T-helper 9 cell (primary cell): Measurements from ENCODE around the gene HES5.

Experiments used
- DNase-seq: peaks from one replicate; pipeline ENCODE4 v3.0.0-alpha.2; 2020

Gene HES5

DNA sequence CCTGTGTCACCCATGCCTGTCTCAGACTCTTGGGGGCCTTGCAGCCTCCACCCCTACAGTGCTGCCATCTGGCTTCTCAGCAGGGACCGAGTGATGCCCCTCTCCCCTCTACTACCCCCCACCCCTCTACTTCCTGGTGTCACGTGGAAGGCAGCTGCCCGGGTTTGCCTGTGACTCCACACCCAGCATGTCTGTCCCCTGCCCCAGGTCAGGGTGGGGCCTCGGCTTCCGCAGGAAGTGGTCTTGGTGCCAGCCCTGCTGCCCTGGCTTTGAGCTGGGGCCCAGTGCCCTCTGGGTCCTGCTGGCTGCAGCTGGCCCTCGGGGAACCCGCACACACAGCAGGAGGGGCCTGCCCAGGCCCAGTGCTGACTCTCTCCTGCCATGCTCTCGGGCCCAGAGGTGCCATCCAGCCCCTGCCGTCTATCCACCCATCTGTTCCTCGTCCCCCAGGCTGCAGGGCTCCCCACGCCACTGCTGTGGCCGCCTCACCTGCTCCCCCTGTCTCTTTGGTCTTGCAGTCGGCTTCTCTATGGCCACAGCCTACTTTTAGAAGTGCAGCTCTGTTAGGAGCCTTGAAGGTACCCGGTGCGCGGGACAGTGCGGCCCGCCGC lies 30.0 kb downstream of the HES5 start:
- DNase-seq, result no peak

GRCh38 chr1:2499260-2499659 lies 30.8 kb downstream of the HES5 start:
- no peak for DNase-seq

DNA sequence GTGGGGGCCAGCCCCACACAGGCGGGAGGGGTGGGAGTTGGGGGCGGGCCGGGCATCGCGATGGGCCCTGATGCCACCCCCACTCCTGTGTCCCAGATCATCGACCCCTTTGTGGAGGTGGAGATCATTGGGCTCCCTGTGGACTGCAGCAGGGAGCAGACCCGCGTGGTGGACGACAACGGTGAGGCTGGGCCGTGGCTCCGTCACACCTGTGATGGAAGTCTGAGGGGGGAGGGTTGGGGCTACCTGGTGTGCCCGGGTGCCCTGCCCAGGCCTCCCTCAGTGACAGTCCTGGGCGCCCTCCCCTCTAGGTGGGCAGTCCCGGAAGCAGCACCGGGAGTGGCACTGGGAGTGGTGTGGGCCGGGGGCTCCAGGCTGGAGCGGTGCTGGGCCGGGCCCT lies 31.4 kb downstream of the HES5 start:
- DNase-seq, result no peak

DNA sequence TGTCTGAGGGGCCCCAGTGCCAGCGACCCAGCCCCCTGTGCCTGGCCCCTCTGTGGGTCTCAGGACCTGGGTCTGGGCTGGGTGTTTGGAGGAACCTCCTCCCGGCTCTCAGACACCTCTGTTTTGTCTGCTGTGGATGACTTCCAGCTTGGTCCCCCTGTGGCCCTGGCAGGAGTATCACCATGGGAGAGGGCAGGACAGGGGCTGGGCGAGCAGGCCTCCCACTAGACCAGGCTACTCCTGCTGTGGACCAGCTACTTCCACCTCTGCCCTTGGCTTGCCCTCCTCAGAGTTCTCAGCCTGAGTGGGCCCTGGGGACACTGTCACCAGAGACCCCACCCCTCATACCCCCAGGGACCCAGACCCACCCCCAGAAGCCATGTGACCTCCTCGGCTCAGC lies 32.2 kb downstream of the HES5 start:
- no peak for DNase-seq

- no peak for DNase-seq
Measured at GRCh38 chr1:2496746-2497145, 33.3 kb downstream of the HES5 start.

DNA sequence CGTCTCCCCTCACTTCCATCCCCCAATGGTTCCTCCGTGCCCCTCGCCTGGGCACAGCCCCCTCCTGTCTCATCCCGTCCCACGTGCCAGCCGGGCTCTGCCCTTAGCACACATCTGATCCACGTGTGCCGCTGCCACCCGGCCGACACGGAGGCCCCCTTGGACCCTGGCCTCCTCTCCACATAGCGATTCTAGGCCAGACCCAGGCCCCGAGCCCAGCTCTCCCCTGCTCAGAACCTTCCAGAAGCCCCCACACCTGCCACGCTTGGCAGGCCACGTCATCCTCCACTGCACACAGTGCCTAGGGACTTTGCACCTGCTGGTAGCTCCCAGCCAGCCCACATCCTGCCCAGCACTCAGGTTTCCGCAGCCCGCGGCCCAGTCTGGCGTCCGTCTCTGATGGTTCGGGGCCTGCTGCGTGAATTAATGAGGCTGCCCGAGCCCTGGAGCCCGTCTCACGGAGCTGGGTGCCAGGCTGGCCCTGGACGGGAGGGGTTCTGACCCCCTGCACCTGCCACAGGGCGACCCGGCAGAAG lies 33.9 kb downstream of the HES5 start:
- no peak for DNase-seq

GRCh38 chr1:2495546-2495945 lies 34.5 kb downstream of the HES5 start:
- DNase-seq, result no peak

GRCh38 chr1:2495026-2495425 lies 35.0 kb downstream of the HES5 start:
- DNase-seq, result no peak

DNA sequence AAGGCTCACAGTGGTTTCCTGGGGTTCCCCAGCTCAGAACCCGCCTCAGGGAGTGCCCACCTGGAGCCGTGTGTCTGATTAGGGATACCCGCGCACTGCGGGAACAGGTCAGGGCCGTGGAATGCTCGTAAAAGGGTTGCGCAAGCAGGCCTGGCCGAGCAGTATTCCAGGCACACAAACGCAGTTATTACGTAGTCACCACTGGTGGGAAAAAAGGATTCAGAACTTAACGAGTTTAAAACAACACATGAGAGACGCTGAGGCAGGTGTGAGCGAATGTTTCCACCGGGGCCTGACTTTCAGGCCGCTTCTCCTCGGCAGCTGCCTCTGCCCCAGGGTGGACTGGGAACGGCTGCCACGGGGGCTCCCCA lies 35.8 kb downstream of the HES5 start:
- no peak for DNase-seq

- no peak for DNase-seq
Measured at GRCh38 chr1:2493691-2494322, 36.3 kb downstream of the HES5 start.

DNA sequence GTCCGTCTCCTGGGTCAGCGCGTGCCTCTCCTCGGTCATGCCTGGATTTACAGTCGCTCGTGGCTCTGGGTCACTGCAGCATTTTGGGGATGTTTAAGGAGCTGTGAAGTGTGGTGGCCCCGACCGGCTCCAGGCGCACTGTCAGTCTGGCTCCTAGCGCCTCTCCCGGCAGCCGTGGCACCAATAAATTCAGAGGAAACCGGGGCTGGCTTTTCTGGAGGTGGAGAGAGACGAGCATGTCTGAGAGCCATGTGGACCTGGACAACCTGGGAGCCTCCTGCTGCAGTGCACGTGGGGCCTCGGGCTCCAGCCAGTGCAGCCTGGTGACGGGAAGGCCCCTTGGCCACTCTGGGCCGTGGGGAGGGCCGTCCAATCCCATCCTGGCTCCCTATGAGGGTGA lies 36.8 kb downstream of the HES5 start:
- DNase-seq, result no peak

DNA sequence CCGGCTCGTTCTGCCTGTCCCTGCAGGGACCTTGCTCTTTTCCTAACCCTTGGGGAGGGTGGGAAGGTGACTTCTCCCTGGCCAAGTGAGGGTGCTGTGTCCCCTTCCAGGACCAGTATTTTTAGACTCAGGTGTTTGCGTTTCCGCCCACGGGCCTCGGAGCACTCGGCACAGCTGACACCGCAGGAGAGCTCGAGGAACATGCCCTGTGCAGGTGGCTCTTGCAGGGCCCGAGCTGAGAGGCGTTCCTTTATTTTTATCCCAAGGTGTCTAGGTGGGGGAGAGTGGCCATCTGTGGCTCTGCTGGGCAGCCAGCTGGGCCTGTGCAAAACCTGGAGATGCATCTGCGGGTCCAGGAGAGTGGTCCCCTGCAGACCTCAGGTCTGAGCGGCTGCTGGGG lies 38.0 kb downstream of the HES5 start:
- DNase-seq, result no peak

DNA sequence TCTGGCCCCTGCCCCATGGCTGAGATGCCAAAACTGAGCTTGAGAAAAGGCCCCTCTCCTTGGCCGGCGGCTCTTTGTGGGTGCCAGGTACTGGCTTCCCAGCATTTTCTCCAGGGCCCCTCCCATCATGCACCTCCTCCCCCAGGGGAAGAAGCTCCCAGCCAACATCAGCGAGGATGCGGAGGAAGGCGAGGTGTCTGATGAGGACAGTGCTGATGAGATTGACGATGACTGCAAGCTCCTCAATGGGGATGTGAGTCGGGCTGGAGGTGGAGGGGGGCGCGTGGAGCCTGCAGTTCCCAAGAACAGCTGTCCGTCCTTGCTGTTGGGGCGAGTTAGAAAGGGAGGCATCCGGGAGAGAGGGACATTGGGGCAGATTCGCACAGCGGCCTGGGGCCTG lies 40.4 kb downstream of the HES5 start:
- DNase-seq, result no peak

DNA sequence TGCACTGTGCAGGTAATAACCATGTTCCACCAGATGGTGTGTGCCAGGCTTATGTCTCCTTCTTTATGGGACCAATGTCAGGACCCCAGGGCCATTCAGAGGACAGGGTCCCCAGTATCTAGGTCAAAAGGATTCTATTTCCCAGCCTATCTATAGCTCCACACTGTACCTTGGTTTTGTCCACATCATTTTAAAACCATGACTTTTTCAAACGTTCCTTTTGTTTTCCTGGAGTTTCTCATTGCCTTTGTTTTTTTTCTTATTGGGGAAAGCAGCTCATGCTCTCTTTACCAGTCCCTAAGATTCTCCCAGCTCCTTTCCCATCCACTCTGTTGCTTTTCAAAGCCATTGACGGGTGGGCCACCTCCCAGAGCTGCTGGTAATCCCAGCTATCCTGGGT lies 41.4 kb downstream of the HES5 start:
- DNase-seq, result no peak

- no peak for DNase-seq
Measured at GRCh38 chr1:2486558-2486957, 43.5 kb downstream of the HES5 start.

DNA sequence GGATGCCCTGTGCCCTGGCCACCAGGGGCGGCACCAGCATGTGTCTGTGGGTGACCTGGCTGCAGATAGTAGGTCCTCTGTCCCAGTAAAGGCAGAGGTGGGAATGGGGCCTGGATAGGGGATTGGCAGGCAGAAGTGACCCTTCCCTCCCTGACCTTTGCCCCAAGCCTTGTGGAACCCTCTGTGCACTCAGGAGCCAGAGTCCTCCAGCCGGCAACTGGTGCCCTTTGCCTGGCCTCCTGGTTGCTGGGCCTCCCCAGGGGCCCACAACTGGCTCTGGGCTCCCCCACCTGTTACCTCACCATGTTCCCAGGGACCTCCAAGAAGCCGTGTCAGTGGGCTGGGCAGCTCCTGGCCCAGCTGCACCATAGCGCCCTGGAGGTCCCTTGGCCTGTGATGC lies 44.0 kb downstream of the HES5 start:
- DNase-seq, result no peak

DNA sequence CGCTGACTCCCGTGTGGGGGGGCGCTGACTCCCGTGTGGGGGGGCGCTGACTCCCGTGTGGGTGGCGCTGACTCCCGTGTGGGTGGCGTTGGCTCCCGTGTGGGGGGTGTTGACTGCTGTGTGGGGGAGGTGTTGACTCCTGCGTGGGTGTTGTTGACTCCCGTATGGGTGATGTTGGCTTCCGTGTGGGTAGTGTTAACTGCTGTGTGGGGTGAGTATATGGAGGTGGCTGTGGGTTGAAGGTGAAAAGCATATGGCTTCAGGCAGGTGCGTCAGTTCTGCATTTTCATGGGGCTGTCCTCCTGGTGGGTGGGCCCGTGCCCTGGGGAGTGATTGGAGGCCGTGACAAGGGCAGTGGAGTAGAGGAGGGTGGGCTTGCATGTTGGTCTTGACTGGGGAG lies 46.1 kb downstream of the HES5 start:
- DNase-seq, result no peak

DNA sequence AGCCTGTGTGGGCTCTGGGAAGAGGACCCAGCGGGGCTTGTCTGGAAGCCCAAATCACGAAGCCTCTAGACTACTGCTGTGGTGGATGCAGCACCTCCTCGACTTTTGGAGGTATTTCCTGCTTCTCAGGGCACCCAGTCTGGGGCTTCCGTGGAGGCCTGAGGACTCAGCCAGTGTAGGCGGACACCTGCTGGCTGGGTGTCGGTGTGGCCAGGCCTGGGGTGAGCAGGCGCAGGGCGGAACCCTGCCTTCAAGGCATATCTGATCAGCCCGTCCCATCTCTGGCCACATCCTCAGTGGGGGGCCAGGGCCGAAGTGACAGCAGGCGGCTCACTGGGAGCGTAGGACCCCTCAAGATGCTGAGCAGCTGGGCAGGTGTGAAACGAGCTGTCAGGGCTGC lies 47.0 kb downstream of the HES5 start:
- no peak for DNase-seq

DNA sequence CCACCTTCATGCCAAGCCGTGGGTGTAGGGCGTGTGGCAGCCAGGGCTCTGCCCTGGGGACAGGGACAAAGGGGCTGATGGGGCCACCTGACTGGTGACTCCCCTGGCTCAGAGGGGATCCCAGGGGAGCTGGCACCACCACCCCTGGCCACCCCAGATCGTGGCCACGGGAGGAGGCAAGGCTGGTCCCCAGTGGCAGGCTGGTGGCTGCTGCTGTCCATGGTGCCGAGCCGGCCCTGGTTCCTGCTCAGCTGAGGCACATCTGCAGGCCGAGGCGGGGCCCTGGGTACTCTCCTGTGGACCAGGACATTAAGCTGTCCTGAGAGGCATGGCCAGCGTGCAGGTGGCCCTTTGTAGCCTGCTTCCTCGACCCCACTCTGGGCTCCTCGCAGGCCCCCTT lies 47.5 kb downstream of the HES5 start:
- no peak for DNase-seq

- no peak for DNase-seq
Measured at GRCh38 chr1:2481885-2482284, 48.2 kb downstream of the HES5 start.

GRCh38 chr1:2480986-2481364 lies 49.1 kb downstream of the HES5 start:
- no peak for DNase-seq

DNA sequence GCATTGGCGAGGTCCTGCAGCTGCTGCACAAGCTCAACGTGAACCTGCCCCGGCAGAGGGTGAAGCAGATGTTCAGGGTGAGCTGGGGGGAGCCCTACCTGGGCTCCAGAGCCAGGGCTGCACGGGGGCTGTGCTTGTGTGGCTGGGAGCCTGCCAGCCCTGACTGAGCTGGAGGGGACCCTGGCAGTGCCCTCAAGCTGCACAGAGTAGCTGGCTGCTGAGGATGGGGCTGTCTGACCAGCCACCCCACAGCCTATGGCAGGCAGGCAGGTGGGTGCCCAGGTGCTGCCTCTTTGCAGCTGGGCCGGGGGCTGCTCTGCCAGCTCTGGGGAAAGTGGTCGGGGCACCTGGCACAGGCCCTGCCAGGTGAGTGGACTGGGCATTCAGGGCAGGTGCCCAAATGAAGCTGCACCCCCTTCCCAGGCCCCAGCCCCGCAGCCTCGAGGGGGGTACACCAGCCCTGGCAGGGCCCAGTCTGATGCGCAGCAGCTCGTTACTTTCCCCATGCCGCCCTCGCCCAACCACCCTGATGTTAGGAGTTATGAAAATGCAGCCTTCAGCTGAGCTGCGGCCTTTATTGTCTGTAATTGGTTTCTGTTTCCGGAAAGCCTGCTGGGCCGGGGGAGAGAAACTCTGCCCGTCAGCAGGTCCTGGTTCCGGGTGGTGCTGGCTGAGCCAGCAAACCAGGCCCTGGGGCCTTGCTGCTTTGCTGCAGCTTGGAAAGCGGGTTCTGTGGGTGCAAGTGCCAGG lies 49.7 kb downstream of the HES5 start:
- DNase-seq, result no peak

GRCh38 chr1:2479618-2480017 lies 50.4 kb downstream of the HES5 start:
- DNase-seq, result no peak

GRCh38 chr1:2479186-2479585 lies 50.9 kb downstream of the HES5 start:
- no peak for DNase-seq
